AG04449 (cell line): Measurements from ENCODE around the gene ZNF574.

Source experiments
- CTCF ChIA-PET: fragments of 350-600 bp; formaldehyde crosslinking; extraction: SDS; loops from one replicate; lab custom pipeline; 2021; ENCODE audit warnings: antibody characterized with exemption; lab: Yijun Ruan, JAX
- POLR2A ChIA-PET: fragments of 400-600, 350-600 bp; formaldehyde crosslinking; extraction: SDS; loops from one replicate; lab custom pipeline; 2020; ENCODE audit warnings: antibody characterized with exemption, inconsistent platforms; lab: Yijun Ruan, JAX
- DNase-seq: peaks from one replicate; pipeline ENCODE4 v3.0.0-alpha.2; 2010; ENCODE audit warnings: low read depth, low spot score
- H3K4me3 ChIP-seq: 2 replicates; pipeline ENCODE4 v1.5.1; 2011; ENCODE audit warnings: low read depth, mild to moderate bottlenecking, control low read depth, low read length
- CTCF ChIP-seq: IDR thresholded peaks from one replicate; pipeline ENCODE4 v1.5.1; 2011; ENCODE audit warnings: mild to moderate bottlenecking, moderate library complexity, low read length, control low read depth, inconsistent platforms; ENCODE audit not compliant: insufficient read depth; ENCODE audit errors: missing control alignments

ZNF574 gene

GRCh38 chr19:42076380-42076944 lies 496 bp downstream of the ZNF574 start:
- ChIA-PET POLR2A (interaction anchor here (0.9 to 1.6 kb wide), 5 partner anchors 11 to 156 kb away, joined by 3 to 4 read pairs (median 4); no protein-coding TSS in a partner anchor), CTCF (interaction anchor here (1.0 to 1.4 kb wide), 2 partner anchors 32 to 42 kb away, joined by 3 to 4 read pairs; no protein-coding TSS in a partner anchor)
- peak overlapping the region; percentile 81 for H3K4me3 ChIP-seq
- no peak for DNase-seq
- no peak for TF ChIP-seq CTCF

DNA sequence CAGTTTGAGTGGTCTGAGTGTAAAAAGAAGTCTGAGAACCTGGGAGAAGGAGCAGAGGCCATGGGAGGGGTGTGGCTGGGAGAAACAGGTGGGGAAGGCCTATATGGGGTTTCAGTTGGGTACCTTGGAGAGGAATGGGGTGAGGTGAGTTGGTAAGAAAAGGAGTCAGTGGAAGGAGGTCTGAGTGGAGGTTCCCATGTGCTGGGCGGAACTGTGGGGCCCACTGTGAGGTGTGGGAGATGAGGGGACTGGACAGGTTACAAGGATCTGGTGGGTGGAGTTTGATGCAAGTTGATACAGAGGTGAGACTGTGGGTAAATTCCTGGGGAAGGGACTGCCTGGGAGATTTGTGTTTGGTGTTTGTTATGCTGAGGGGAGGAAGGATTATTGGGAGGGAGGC lies 2.1 kb downstream of the ZNF574 start:
- CTCF ChIA-PET, result interaction anchor here (1.1 to 1.4 kb wide), 2 partner anchors 43 to 323 kb away, joined by 3 read pairs; no protein-coding TSS in a partner anchor
- H3K4me3 ChIP-seq, result peak overlapping the region; percentile 81

GRCh38 chr19:42078538-42079275 lies 2.7 kb downstream of the ZNF574 start:
- ChIA-PET CTCF (interaction anchor here (1.1 to 3.3 kb wide), 3 partner anchors 44 to 322 kb away, joined by 3 to 22 read pairs (median 3); partner anchors contain the start of gene GSK3A), POLR2A (no interaction called here)
- DNase-seq, result no peak
- no peak overlapping the region for H3K4me3 ChIP-seq
- no peak for TF ChIP-seq CTCF

More for the DNA sequence above, 2.1 kb downstream of the ZNF574 start:
- no peak for TF ChIP-seq CTCF
- POLR2A ChIA-PET, result no interaction called here
- DNase-seq, result no peak

DNA sequence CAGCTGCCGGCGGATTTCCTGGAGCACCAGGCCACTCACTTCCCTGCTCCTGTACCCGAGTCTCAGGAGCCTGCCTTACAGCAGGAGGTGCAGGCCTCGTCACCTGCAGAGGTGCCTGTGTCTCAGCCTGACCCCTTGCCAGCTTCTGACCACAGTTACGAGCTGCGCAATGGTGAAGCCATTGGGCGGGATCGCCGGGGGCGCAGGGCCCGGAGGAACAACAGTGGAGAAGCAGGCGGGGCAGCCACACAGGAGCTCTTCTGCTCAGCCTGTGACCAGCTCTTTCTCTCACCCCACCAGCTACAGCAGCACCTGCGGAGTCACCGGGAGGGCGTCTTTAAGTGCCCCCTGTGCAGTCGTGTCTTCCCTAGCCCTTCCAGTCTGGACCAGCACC lies 3.3 kb downstream of the ZNF574 start:
- H3K4me3 ChIP-seq, result no peak overlapping the region
- POLR2A ChIA-PET, result no interaction called here
- CTCF ChIA-PET, result interaction anchor here (0.5 to 3.3 kb wide), 3 partner anchors 166 to 321 kb away, joined by 3 to 22 read pairs (median 3); partner anchors contain the start of gene GSK3A
- no peak for TF ChIP-seq CTCF
- DNase-seq, result no peak

- H3K4me3 ChIP-seq, result no peak overlapping the region
- DNase-seq, result no peak
- POLR2A ChIA-PET, result no interaction called here
- TF ChIP-seq CTCF, result no peak
- CTCF ChIA-PET, result interaction anchor here (0.5 to 3.3 kb wide), 5 partner anchors 22 to 224 kb away, joined by 3 to 22 read pairs (median 4); partner anchors contain the start of genes GSK3A and POU2F2
Measured at GRCh38 chr19:42079886-42080763, 4.2 kb downstream of the ZNF574 start.
